H9 (cell line): ENCODE data around the gene PSMD6. TPM values are rescaled to one million over a fixed set of nuclear protein-coding genes. Genes with fewer than 3 reads are reported as not detected.

Experiments used
- DNase-seq: peaks from one replicate; pipeline ENCODE4 v3.0.0-alpha.2; 2017
- H2AFZ ChIP-seq: one replicate; pipeline ENCODE4 v1.6.1; 2013; ENCODE audit warnings: mild to moderate bottlenecking, low read length, control low read depth, moderate library complexity
- H2AK5ac ChIP-seq: 2 replicates; pipeline ENCODE4 v1.6.1; 2013; ENCODE audit warnings: low read length, control low read depth, mixed read lengths; ENCODE audit not compliant: insufficient read length
- H2BK120ac ChIP-seq: one replicate; pipeline ENCODE4 v1.6.1; 2013; ENCODE audit warnings: low read depth, mild to moderate bottlenecking, low read length, control low read depth, inconsistent platforms; ENCODE audit not compliant: poor library complexity, severe bottlenecking
- H2BK12ac ChIP-seq: 2 replicates; pipeline ENCODE4 v1.6.1; 2013; ENCODE audit warnings: low read length, control low read depth, mixed read lengths, low read depth; ENCODE audit not compliant: insufficient read length
- H2BK15ac ChIP-seq: 2 replicates; pipeline ENCODE4 v1.6.1; 2013; ENCODE audit warnings: low read depth, low read length, control low read depth
- H2BK20ac ChIP-seq: one replicate; pipeline ENCODE4 v1.6.1; 2013; ENCODE audit warnings: low read depth, mild to moderate bottlenecking, low read length, control low read depth, inconsistent platforms; ENCODE audit not compliant: poor library complexity, severe bottlenecking
- H2BK5ac ChIP-seq: 2 replicates; pipeline ENCODE4 v1.6.1; 2013; ENCODE audit warnings: low read length, control low read depth, mixed read lengths; ENCODE audit not compliant: insufficient read length
- H3K14ac ChIP-seq: 2 replicates; pipeline ENCODE4 v1.6.1; 2013; ENCODE audit warnings: low read length, control low read depth; ENCODE audit not compliant: insufficient read depth
- H3K18ac ChIP-seq: 2 replicates; pipeline ENCODE4 v1.6.1; 2013; ENCODE audit warnings: low read depth, mild to moderate bottlenecking, mixed read lengths, low read length, control low read depth; ENCODE audit not compliant: insufficient read length
- H3K23ac ChIP-seq: 2 replicates; pipeline ENCODE4 v1.6.1; 2013; ENCODE audit warnings: low read length, control low read depth, mixed read lengths, low read depth; ENCODE audit not compliant: insufficient read length
- H3K23me2 ChIP-seq: 2 replicates; pipeline ENCODE4 v1.6.1; 2013; ENCODE audit warnings: low read depth, mild to moderate bottlenecking, mixed read lengths, low read length, control low read depth; ENCODE audit not compliant: insufficient read length, poor library complexity, severe bottlenecking
- H3K27ac ChIP-seq: 2 replicates; pipeline ENCODE4 v1.5.1; 2013; ENCODE audit warnings: low read length, control low read depth, mixed read lengths, low read depth; ENCODE audit not compliant: insufficient read length
- H3K27me3 ChIP-seq: 2 replicates; pipeline ENCODE4 v1.6.1; 2013; ENCODE audit warnings: low read length, control low read depth, inconsistent platforms; ENCODE audit not compliant: insufficient read depth
- H3K4ac ChIP-seq: 2 replicates; pipeline ENCODE4 v1.6.1; 2013; ENCODE audit warnings: low read depth, mild to moderate bottlenecking, control low read depth, inconsistent platforms, low read length, moderate library complexity
- H3K4me1 ChIP-seq: 2 replicates; pipeline ENCODE4 v1.6.1; 2013; ENCODE audit warnings: low read length, control low read depth, inconsistent platforms; ENCODE audit not compliant: insufficient read depth
- H3K4me2 ChIP-seq: 2 replicates; pipeline ENCODE4 v1.6.1; 2013; ENCODE audit warnings: low read length, control low read depth, mixed read lengths; ENCODE audit not compliant: insufficient read length, insufficient read depth
- H3K56ac ChIP-seq: 2 replicates; pipeline ENCODE4 v1.6.1; 2013; ENCODE audit warnings: low read depth, mild to moderate bottlenecking, mixed read lengths, low read length, control low read depth; ENCODE audit not compliant: insufficient read length
- H3K79me1 ChIP-seq: 2 replicates; pipeline ENCODE4 v1.6.1; 2013; ENCODE audit warnings: low read depth, mild to moderate bottlenecking, moderate library complexity, low read length, control low read depth, inconsistent platforms; ENCODE audit not compliant: insufficient read depth, poor library complexity, severe bottlenecking
- H3K79me2 ChIP-seq: 2 replicates; pipeline ENCODE4 v1.6.1; 2013; ENCODE audit warnings: low read length, control low read depth, inconsistent platforms; ENCODE audit not compliant: insufficient read depth
- H3K9ac ChIP-seq: 2 replicates; pipeline ENCODE4 v1.6.1; 2013; ENCODE audit warnings: low read length, control low read depth, mixed read lengths; ENCODE audit not compliant: insufficient read length; ENCODE audit errors: extremely low read depth
- H3K9me3 ChIP-seq: one replicate; pipeline ENCODE4 v1.6.1; 2013; ENCODE audit warnings: low read depth, low read length, inconsistent platforms; ENCODE audit not compliant: control insufficient read depth
- H3T11ph ChIP-seq: one replicate; pipeline ENCODE4 v1.6.1; 2013; ENCODE audit warnings: mild to moderate bottlenecking, low read length, control low read depth, inconsistent platforms
- H4K20me1 ChIP-seq: one replicate; pipeline ENCODE4 v1.6.1; 2013; ENCODE audit not compliant: control insufficient read depth, insufficient read length, insufficient read depth
- H4K5ac ChIP-seq: 2 replicates; pipeline ENCODE4 v1.6.1; 2013; ENCODE audit warnings: low read depth, mild to moderate bottlenecking, mixed read lengths, low read length, control low read depth; ENCODE audit not compliant: insufficient read length
- H4K8ac ChIP-seq: replicated peaks from 2 replicates; pipeline ENCODE4 v1.6.1; 2013; ENCODE audit warnings: low read length, control low read depth, mixed read lengths, low read depth; ENCODE audit not compliant: insufficient read length
- H4K91ac ChIP-seq: 2 replicates; pipeline ENCODE4 v1.6.1; 2013; ENCODE audit warnings: low read depth, mild to moderate bottlenecking, moderate library complexity, mixed read lengths, low read length, control low read depth; ENCODE audit not compliant: insufficient read length
- H3K27ac Mint-ChIP-seq, 3 experiments: 2 replicates in 2 of 3; 3 replicates in 1 of 3; pipeline ENCODE4 v1.8.0; 2020 to 2021; ENCODE audit warnings: mixed read lengths in 3 of 3, mild to moderate bottlenecking in 1 of 3, moderate library complexity in 1 of 3
- H3K27me3 Mint-ChIP-seq: 2 replicates; pipeline ENCODE4 v1.8.0; 2021; ENCODE audit warnings: low read depth, mild to moderate bottlenecking, moderate library complexity, mixed read lengths
- H3K36me3 Mint-ChIP-seq, 3 experiments: 2 replicates in 2 of 3; 3 replicates in 1 of 3; pipeline ENCODE4 v1.8.0; 2020 to 2021; ENCODE audit warnings: low read depth in 3 of 3, mixed read lengths in 3 of 3; ENCODE audit not compliant: insufficient read depth in 1 of 3
- H3K4me1 Mint-ChIP-seq, 2 experiments: 2 replicates each; pipeline ENCODE4 v1.8.0; 2020; ENCODE audit warnings: mixed read lengths in 2 of 2
- H3K4me3 Mint-ChIP-seq, 2 experiments: 2 replicates in 1 of 2; 3 replicates in 1 of 2; pipeline ENCODE4 v1.8.0; 2020 to 2021; ENCODE audit warnings: mild to moderate bottlenecking in 2 of 2, mixed read lengths in 2 of 2, moderate library complexity in 1 of 2
- H3K9me3 Mint-ChIP-seq, 2 experiments: 2 replicates in 1 of 2; 3 replicates in 1 of 2; pipeline ENCODE4 v1.8.0; 2020; ENCODE audit warnings: mild to moderate bottlenecking in 2 of 2, mixed read lengths in 2 of 2, moderate library complexity in 1 of 2
- CTCF ChIP-seq: fragments of 200-600 bp; sonication (generic); conservative IDR thresholded peaks from 3 replicates; pipeline ENCODE4 v1.8.0; 2021; ENCODE audit warnings: antibody characterized with exemption, mild to moderate bottlenecking
- WGBS: extraction: QIAGEN DNeasy Blood & Tissue Kit; methylation state at CpG from one replicate; pipeline ENCODE4 v1.1.7; 2013; ENCODE audit warnings: missing lambda C conversion rate, low lambda C conversion rate, mixed read lengths; ENCODE audit not compliant: insufficient read length; ENCODE audit errors: extremely low coverage; 5-methylcytosine and 5-hydroxymethylcytosine counted together
- total RNA-seq: library from RNA; stranded (reverse); gene quantifications from 2 replicates; pipeline ENCODE4 v1.2.1, GENCODE V29; 2021

The PSMD6 gene
- total RNA-seq, 1 experiment from 2014 or later: 112 TPM

GRCh38 chr3:64009528-64009927, 13.8 kb downstream of the PSMD6 start:
- Mint-ChIP-seq H3K27me3 (no peaks in the 10 kb centered on the region), H3K4me1 (no peaks in the 10 kb centered on the region), H3K9me3 (no peaks in the 10 kb centered on the region), H3K4me3 (no peak overlapping the region), H3K36me3 (peaks cover 25 to 66% (median 44%) of the 10 kb centered on the region in 3 experiments), H3K27ac (no peak overlapping the region)
- Histone ChIP-seq H4K91ac (no peak overlapping the region), H3K4me1 (no peaks in the 10 kb centered on the region), H3K27me3 (no peaks in the 10 kb centered on the region), H2BK120ac (no peak overlapping the region), H4K5ac (no peak overlapping the region), H3K79me2 (no peaks in the 10 kb centered on the region), H4K8ac (no peak overlapping the region), H3K9me3 (no peaks in the 10 kb centered on the region), H2BK15ac (no peak overlapping the region), H3K23me2 (no peaks in the 10 kb centered on the region), H3K79me1 (no peaks in the 10 kb centered on the region), H3K9ac (no peak overlapping the region), H3T11ph (no peak overlapping the region), H3K14ac (no peak overlapping the region), H3K4ac (no peak overlapping the region), H2BK12ac (no peak overlapping the region), H3K27ac (no peak overlapping the region), H4K20me1 (no peaks in the 10 kb centered on the region), H2AFZ (no peak overlapping the region), H2BK20ac (no peak overlapping the region), H2AK5ac (no peak overlapping the region), H2BK5ac (no peak overlapping the region), H3K18ac (no peak overlapping the region), H3K23ac (no peak overlapping the region), H3K4me2 (no peak overlapping the region), H3K56ac (no peak overlapping the region)
- no peak for TF ChIP-seq CTCF
- no peak for DNase-seq
- no CpG with 5 or more reads among the region's 7 CpGs for WGBS
